GM19467 (cell line): ENCODE results near the gene DLST.
A peak's percentile ranks its signal among the peaks of the same experiment; 100 is the strongest.
"Not testable (repeated sequence)": the region's sequence is repeated elsewhere in the genome, so short reads cannot be mapped to it uniquely, and the experiment has no call there.

ENCODE experiments used
- ATAC-seq: cut with Tn5 transposase; IDR thresholded peaks from one replicate; pipeline ENCODE4 v1.9.1; 2021; ENCODE audit warnings: mild to moderate bottlenecking, moderate library complexity; ENCODE audit not compliant: unreplicated experiment

DLST gene

GRCh38 chr14:74915826-74916225 lies 34.1 kb downstream of the DLST start:
- ATAC-seq, result no peak

- ATAC-seq, result no peak
Observed at GRCh38 chr14:74917178-74917543, 35.4 kb downstream of the DLST start.

- ATAC-seq, result no peak
Observed at GRCh38 chr14:74917646-74918081, 35.9 kb downstream of the DLST start.

- ATAC-seq, result no peak
Observed at GRCh38 chr14:74918380-74918779, 36.7 kb downstream of the DLST start.

GRCh38 chr14:74919421-74920165 lies 37.9 kb downstream of the DLST start:
- ATAC-seq, result no peak

GRCh38 chr14:74920281-74920680 lies 38.6 kb downstream of the DLST start:
- ATAC-seq, result no peak

- ATAC-seq, result no peak
Observed at GRCh38 chr14:74921053-74921620, 39.4 kb downstream of the DLST start.

GRCh38 chr14:74921987-74922751 lies 40.5 kb downstream of the DLST start:
- ATAC-seq, result no peak

- ATAC-seq, result peak; percentile 89
Observed at GRCh38 chr14:74922752-74923401, 41.2 kb downstream of the DLST start, which contains the start of gene RPS6KL1. RPS6KL1 (minus strand) TSS chr14:74923260; CDS start chr14:74921541, 1,719 bp downstream.

GRCh38 chr14:74924061-74924460 lies 42.3 kb downstream of the DLST start:
- no peak for ATAC-seq

- ATAC-seq, result no peak
Observed at GRCh38 chr14:74927225-74927624, 45.5 kb downstream of the DLST start.

- no peak for ATAC-seq
Observed at GRCh38 chr14:74929242-74929641, 47.5 kb downstream of the DLST start.

GRCh38 chr14:74931744-74932143 lies 50.0 kb downstream of the DLST start:
- not testable (repeated sequence) for ATAC-seq

- ATAC-seq, result no peak
Observed at GRCh38 chr14:74932401-74932901, 50.7 kb downstream of the DLST start.

- not testable (repeated sequence) for ATAC-seq
Observed at GRCh38 chr14:74932936-74933335, 51.2 kb downstream of the DLST start.

GRCh38 chr14:74934041-74934440 lies 52.3 kb downstream of the DLST start:
- no peak for ATAC-seq

GRCh38 chr14:74934476-74935359 lies 53.0 kb downstream of the DLST start:
- ATAC-seq, result no peak

GRCh38 chr14:74935360-74935680 lies 53.6 kb downstream of the DLST start:
- ATAC-seq, result no peak

- ATAC-seq, result no peak
Observed at GRCh38 chr14:74936151-74936550, 54.4 kb downstream of the DLST start.

- ATAC-seq, result no peak
Observed at GRCh38 chr14:74936731-74937130, 55.0 kb downstream of the DLST start.
